ENCODE data around the gene IL36B.

Gene IL36B

DNA sequence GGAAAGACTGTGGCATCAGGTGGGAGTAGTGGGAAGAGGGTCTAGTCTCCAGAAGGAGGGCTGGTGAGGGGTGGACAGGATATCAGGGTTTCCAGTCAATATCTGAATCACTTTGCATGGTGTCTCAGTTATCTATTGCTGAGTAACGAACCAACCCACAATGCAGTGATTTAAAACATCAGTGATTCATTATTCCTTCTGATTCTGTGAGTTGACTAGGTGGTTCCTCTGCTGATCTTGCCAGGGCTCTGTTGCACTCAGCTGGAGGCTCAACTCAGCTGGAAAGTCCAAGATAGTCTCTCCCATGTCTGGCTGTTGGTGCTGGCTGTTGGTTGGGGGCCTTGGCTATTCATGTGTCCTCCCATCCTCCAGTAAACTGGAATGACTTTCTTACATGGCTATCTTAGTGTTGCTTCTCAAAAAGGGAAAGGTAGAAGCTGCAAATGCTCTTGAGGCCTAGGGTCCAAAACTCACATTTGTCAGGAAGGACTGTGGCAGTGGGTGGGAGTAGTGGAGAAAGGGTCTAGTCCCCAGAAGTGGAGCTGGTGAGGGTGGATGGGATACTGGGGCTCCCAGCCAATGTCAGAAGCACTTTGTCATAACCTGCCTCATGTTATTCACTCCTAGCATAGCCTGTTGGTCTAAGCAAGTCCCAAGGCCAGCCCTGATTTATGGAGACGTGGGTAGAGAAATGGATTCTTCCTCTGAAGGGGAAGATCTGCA is 29.0 kb upstream of the IL36B start:
- TF ChIP-seq, protein P1, sequence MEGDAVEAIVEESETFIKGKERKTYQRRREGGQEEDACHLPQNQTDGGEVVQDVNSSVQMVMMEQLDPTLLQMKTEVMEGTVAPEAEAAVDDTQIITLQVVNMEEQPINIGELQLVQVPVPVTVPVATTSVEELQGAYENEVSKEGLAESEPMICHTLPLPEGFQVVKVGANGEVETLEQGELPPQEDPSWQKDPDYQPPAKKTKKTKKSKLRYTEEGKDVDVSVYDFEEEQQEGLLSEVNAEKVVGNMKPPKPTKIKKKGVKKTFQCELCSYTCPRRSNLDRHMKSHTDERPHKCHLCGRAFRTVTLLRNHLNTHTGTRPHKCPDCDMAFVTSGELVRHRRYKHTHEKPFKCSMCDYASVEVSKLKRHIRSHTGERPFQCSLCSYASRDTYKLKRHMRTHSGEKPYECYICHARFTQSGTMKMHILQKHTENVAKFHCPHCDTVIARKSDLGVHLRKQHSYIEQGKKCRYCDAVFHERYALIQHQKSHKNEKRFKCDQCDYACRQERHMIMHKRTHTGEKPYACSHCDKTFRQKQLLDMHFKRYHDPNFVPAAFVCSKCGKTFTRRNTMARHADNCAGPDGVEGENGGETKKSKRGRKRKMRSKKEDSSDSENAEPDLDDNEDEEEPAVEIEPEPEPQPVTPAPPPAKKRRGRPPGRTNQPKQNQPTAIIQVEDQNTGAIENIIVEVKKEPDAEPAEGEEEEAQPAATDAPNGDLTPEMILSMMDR (conservative IDR thresholded peaks at IDR 0.05; ENCODE audit: low read depth, low read length), result no peak
- no peak for DNase-seq (ENCODE audit: low read depth)
- no peak overlapping the region for H3K4me3 ChIP-seq (ENCODE audit: low read length)

DNA sequence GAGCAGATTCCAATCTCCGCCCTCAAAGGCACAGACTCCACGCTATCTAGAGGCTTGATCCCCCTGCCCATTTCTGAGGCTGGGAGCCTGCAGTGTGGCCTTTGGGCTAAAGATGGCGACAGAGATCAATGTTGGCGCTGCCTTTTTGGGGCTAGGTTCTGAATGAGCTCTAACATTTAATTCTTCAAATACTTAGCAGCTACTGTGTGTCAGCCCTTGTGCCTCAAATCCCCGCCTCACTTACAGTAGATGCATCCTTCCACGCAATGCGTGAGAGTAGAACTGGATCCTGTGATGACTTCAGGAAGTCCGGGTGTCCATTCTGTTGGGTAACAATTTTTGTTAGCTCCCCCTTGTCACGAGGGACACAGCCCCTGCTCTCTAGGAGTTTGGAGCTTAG is 27.5 kb upstream of the IL36B start:
- DNase-seq (ENCODE audit: low read depth), result no peak
- TF ChIP-seq, protein P1 (conservative IDR thresholded peaks at IDR 0.05; ENCODE audit: low read depth, low read length), result peak; percentile 80
- no peak overlapping the region for H3K4me3 ChIP-seq (ENCODE audit: low read length)

DNA sequence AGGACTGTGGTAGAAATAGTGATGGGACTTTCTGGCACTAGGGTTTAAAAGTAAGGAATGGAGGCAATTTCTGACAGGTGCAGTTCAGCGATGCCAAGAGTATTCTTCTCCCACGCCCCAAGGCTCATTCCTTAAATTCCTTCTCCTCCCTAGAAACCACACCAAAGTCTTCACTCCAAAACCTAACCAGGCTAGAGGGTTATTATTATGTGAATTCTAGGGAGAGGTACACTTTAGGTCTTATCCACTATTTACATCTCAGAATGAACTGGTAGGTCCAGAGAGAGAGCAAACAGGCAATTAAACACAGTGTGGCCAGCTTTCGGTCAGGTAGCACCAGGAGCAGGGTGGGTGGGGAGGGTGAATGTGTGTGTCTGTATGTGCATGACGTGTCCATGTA is 26.5 kb upstream of the IL36B start:
- no peak overlapping the region for H3K4me3 ChIP-seq (ENCODE audit: low read length)
- TF ChIP-seq, protein P1 (conservative IDR thresholded peaks at IDR 0.05; ENCODE audit: low read depth, low read length), result no peak
- DNase-seq (ENCODE audit: low read depth), result no peak

DNA sequence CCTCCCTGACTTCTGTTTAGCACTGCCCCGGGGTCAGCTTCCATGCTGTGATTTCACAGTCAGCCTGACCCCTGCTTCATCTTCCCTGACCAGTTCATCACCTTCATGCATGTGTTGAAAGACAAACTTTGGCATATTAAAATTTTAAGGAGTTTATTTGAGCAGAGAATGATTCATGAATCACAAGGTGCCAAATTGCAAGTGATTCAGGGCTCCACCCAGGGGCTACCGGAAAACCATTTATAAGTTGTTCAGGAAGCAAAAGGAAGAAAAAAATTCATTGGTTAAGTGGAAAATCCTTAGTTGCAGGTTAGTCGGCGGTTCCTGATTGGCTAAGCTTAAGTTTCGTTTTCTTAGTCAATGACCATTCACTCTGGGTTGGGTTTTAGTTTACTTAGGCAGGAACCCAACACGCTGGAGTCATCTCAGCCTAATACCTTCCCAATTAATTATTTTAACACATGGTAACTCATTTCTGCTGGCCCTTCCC is 25.7 kb upstream of the IL36B start:
- no peak overlapping the region for H3K4me3 ChIP-seq (ENCODE audit: low read length)
- DNase-seq (ENCODE audit: low read depth), result no peak
- TF ChIP-seq, protein P1 (conservative IDR thresholded peaks at IDR 0.05; ENCODE audit: low read depth, low read length), result no peak

DNA sequence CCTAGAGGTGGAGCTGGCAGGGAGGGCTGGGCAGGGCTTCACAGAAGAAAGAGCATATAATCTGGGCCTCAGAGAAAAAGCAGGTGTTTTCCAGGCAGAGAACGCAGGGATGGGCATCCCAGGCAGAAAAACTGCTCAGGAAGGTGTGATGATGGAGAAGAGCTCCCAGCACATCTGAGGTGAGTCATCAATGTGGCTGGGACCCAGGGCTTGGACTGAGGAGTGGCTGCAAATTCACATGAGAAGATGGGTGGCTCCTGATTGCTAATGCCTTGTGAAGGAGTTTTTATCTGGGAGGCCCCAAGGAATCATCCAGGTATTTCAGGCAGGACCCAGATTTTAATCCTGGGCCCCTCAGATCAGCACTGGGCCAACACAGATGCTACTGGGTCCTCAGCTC is 25.3 kb upstream of the IL36B start:
- H3K4me3 ChIP-seq (ENCODE audit: low read length), result no peak overlapping the region
- DNase-seq (ENCODE audit: low read depth), result no peak
- TF ChIP-seq, protein P1 (conservative IDR thresholded peaks at IDR 0.05; ENCODE audit: low read depth, low read length), result no peak

DNA sequence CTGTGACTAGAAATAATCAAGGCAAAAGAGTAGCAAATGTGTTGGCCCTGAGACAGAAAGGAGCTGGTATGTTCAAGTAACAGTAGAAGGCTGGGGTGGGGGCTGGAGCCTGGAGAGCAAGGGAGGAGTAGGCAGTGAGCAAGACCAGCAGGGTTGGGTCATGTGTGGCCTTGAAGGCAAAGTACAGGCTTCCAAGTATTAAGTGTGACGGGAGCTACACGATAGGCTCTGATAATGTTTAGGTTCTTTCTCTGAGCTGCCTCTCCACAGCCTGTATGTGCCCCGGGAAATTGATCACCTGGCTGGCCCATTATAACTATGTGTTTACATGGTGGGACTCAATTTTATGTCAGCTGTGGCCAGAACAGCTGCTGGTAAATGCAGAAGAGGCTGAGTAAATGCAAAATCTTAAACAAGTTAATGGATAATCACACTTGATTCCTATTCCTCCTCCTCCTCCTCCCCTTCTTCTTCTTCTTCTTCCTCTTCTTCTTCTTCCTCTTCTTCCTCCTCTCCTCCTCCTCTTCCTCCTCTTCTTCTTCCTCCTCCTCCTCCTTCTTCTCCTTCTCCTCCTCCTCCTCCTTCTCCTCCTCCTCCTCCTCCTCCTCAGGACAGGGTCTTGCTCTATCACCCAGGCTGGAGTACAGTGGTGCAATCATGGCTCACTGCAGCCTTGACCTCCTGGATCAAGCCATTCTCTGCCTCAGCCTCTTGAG is 24.4 kb upstream of the IL36B start:
- no peak for DNase-seq (ENCODE audit: low read depth)
- TF ChIP-seq, protein P1 (conservative IDR thresholded peaks at IDR 0.05; ENCODE audit: low read depth, low read length), result no peak
- H3K4me3 ChIP-seq (ENCODE audit: low read length), result no peak overlapping the region

DNA sequence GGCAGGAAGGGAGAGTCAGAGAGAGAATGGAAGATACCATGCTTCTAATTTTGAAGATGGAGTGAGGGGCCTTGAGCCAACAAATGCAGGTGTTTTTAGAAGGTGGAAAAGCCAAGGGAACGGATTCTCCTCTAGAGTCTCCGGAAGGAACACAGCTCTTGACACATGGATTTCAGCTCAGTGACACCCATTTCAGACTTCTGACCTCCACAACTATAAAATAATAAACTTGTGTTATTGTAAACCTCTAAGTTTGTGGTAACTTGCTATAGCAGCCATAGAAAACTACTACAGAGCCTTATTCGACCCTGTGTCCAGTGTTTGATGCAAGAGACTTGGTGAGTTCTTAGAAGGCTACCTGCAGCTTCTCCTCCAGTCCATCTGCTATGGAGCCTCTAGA is 22.9 kb upstream of the IL36B start:
- H3K4me3 ChIP-seq (ENCODE audit: low read length), result no peak overlapping the region
- TF ChIP-seq, protein P1 (conservative IDR thresholded peaks at IDR 0.05; ENCODE audit: low read depth, low read length), result no peak
- no peak for DNase-seq (ENCODE audit: low read depth)
